ENCODE results near the gene IFT122. TPM values are rescaled to one million over a fixed set of nuclear protein-coding genes. Genes with fewer than 3 reads are reported as not detected.
A peak's percentile ranks its signal among the peaks of the same experiment; 100 is the strongest.

The IFT122 gene
- total RNA-seq, 6 experiments from 2014 or later: 7.1 to 16.8 (median 11.5) TPM

DNA sequence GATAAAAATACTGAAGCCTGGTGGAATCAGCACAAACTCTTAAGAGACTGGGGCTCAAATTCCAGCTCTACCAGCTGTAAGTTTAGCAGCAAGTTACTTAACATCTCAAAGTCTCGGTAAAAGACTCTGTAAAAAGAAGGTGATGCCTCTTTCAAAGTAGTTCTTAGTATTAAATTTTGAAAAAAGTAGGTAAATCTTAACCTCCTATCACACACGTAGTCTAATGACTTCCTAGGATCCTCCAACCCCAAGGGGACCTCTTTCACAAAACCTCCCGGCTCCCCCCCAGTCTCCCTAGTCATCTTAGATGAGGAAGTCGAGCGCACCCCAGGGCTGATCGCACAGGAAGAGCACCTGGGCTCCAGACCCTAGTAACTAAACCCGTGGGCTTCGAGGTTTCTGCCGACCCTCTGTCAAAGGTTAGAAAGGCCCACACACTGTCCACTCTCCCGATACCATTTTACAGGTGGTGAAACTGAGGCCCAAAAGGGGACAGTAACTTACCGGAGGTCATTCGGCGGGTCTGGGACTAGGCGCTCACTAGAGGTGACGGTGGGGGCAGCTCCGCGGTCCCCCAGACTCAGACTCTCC lies 703 bp upstream of the IFT122 start:
- peak overlapping the region; percentile 67 to 90 (median 80) for H3K4me3 ChIP-seq

DNA sequence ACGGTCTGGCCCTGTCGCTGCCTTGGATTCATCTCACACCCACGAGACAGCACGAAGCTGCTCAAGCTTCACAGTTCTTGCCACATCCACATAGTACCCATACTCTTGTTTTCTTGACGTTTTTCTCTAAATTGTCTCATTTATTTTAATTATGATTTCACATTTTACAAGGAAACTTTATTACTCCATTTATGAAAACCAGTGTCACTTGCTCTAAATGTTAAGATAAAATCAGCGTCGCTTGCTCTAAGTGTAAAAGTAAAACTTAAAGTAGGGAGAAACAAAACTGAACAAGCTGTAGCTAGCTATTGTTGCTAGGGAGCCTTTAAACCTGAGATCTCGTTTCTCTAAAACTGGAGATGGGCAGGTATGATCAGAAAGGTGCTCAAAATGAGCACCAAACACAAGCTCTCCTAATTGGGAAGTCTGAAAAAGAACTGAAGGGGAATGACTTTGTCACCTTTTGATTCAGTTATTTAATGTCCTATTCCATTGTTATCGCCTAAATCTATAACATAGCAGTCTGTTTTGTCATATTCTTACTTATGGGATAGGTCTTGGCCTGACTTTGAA lies 680 bp downstream of the IFT122 start:
- DNase-seq: no peak
- intact Hi-C loops (cut with DNase I): no loop called here
- H3K27ac ChIP-seq: peak overlapping the region; percentile 81 to 87 (median 85)
- H3K36me3 ChIP-seq: peaks cover 0 to 19% (median 6%) of the 10 kb centered on the region in 4 donors
- 7% methylated on average over 9 of the region's 9 CpGs for WGBS (ENCODE audit: insufficient coverage, low coverage, low lambda C conversion rate, missing lambda C conversion rate)
- TF ChIP-seq, protein P1, sequence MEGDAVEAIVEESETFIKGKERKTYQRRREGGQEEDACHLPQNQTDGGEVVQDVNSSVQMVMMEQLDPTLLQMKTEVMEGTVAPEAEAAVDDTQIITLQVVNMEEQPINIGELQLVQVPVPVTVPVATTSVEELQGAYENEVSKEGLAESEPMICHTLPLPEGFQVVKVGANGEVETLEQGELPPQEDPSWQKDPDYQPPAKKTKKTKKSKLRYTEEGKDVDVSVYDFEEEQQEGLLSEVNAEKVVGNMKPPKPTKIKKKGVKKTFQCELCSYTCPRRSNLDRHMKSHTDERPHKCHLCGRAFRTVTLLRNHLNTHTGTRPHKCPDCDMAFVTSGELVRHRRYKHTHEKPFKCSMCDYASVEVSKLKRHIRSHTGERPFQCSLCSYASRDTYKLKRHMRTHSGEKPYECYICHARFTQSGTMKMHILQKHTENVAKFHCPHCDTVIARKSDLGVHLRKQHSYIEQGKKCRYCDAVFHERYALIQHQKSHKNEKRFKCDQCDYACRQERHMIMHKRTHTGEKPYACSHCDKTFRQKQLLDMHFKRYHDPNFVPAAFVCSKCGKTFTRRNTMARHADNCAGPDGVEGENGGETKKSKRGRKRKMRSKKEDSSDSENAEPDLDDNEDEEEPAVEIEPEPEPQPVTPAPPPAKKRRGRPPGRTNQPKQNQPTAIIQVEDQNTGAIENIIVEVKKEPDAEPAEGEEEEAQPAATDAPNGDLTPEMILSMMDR (IDR thresholded peaks at IDR 0.05): no peak
- TF ChIP-seq POLR2A (IDR thresholded peaks at IDR 0.05): no peak
- no peaks in the 10 kb centered on the region for H3K9me3 ChIP-seq
- H3K27me3 ChIP-seq: no peaks in the 10 kb centered on the region
- no peak for ATAC-seq
- H3K4me3 ChIP-seq: peak overlapping the region; percentile 67 to 90 (median 80)
- H3K4me1 ChIP-seq: peaks cover 0 to 57% (median 14%) of the 10 kb centered on the region in 4 donors

More for the DNA sequence above, 703 bp upstream of the IFT122 start:
- Histone ChIP-seq H3K27me3 (no peaks in the 10 kb centered on the region), H3K27ac (peak overlapping the region; percentile 82 to 87 (median 86)), H3K9me3 (no peaks in the 10 kb centered on the region), H3K36me3 (peaks cover 0 to 19% (median 6%) of the 10 kb centered on the region in 4 donors), H3K4me1 (peaks cover 0 to 70% (median 20%) of the 10 kb centered on the region in 4 donors)
- DNase-seq (peak in 2 of 3 donors; percentile 60 to 75), ATAC-seq (peak; percentile 4 to 17 (median 7))
- WGBS (ENCODE audit: insufficient coverage, low coverage, low lambda C conversion rate, missing lambda C conversion rate): 0% methylated on average over 5 of the region's 17 CpGs
- no peak for TF ChIP-seq POLR2A (IDR thresholded peaks at IDR 0.05)
- TF ChIP-seq, protein P1 (IDR thresholded peaks at IDR 0.05): no peak
- intact Hi-C loops (cut with DNase I): no loop called here

DNA sequence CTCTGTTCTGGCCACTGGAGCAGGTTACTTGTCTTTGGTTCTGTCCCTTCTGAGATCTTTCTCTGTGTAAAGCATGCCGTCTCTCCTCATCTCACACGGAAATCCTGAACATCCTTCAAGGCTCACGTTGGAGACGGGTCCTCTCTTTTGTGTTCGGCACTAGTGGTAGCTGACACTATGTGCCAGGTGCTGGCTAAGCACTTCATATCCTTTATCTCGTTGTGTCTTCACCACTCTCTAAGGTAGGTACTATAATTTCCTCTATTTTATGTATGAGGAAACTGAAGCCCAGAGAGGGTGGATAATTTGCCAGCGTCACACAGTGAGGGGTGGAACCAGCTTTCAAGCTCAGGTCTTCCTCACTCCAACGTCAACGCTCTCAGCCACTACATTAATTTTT lies 1.2 kb downstream of the IFT122 start:
- no peak for ATAC-seq
- intact Hi-C loops (cut with DNase I): no loop called here
- Histone ChIP-seq H3K4me3 (peak overlapping the region in 2 of 3 donors; percentile 67 to 80), H3K27ac (peak overlapping the region; percentile 81 to 87 (median 85)), H3K27me3 (no peaks in the 10 kb centered on the region), H3K9me3 (no peaks in the 10 kb centered on the region), H3K36me3 (peaks cover 0 to 16% (median 6%) of the 10 kb centered on the region in 4 donors), H3K4me1 (peaks cover 0 to 54% (median 14%) of the 10 kb centered on the region in 4 donors)
- TF ChIP-seq POLR2A (IDR thresholded peaks at IDR 0.05): no peak
- TF ChIP-seq, protein P1 (IDR thresholded peaks at IDR 0.05): no peak
- WGBS (ENCODE audit: insufficient coverage, low coverage, low lambda C conversion rate, missing lambda C conversion rate): 30% methylated on average over 9 of the region's 9 CpGs
- no peak for DNase-seq

DNA sequence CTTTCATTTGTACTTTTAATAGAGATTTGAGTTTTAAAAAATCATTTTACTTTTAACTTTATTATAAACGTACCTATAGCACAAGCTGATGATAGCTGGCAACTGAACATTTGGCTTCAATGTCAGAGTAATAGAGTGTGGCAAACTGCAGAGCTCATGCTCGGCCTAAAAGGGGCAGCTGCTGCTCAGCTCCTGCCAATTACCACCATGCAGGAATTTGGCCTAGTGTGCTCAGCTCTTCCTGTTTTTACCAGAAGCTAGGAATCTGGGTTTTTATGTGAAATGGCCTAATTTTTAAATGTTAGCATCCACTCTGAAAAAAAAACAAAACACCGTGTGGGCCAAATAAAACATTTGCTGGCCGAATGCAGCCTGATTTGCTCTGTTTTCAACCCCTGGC lies 1.8 kb downstream of the IFT122 start:
- Histone ChIP-seq H3K27me3 (no peaks in the 10 kb centered on the region), H3K4me3 (no peak overlapping the region), H3K36me3 (peaks cover 0 to 10% (median 5%) of the 10 kb centered on the region in 4 donors), H3K9me3 (no peaks in the 10 kb centered on the region), H3K27ac (peak overlapping the region; percentile 48 to 87 (median 64)), H3K4me1 (peaks cover 0 to 48% (median 14%) of the 10 kb centered on the region in 4 donors)
- peak in 2 of 4 donors; percentile 5 to 9 for ATAC-seq
- WGBS (ENCODE audit: insufficient coverage, low coverage, low lambda C conversion rate, missing lambda C conversion rate): 14% methylated on average over 4 of the region's 4 CpGs
- TF ChIP-seq POLR2A (IDR thresholded peaks at IDR 0.05): no peak
- TF ChIP-seq, protein P1 (IDR thresholded peaks at IDR 0.05): peak in 1 of 4 donors; percentile 6
- intact Hi-C loops (cut with DNase I): no loop called here
- no peak for DNase-seq

Data from right lobe of liver (tissue), 6 donors.